Loucy (cell line): ENCODE data around the gene KRTAP1-3.

ENCODE experiments used
- H2AFZ ChIP-seq: fragments of 200-600 bp; sonication (generic); 2 replicates; pipeline ENCODE4 v1.6.0; 2016; ENCODE audit warnings: antibody characterized with exemption, mild to moderate bottlenecking, low read length, moderate library complexity
- H3F3A ChIP-seq: fragments of 200-600 bp; 2 replicates; pipeline ENCODE4 v1.6.0; 2016; ENCODE audit warnings: antibody characterized with exemption, low read depth, mild to moderate bottlenecking
- H3K27me3 ChIP-seq: fragments of 200-600 bp; sonication (generic); 2 replicates; pipeline ENCODE4 v1.6.1; 2014; ENCODE audit warnings: low read length, mild to moderate bottlenecking; ENCODE audit not compliant: insufficient read depth, poor library complexity, severe bottlenecking
- H3K36me3 ChIP-seq: fragments of 200-600 bp; sonication (generic); 2 replicates; pipeline ENCODE4 v1.6.1; 2016; ENCODE audit warnings: low read length; ENCODE audit not compliant: insufficient read depth
- H3K4me1 ChIP-seq: fragments of 200-600 bp; sonication (generic); 2 replicates; pipeline ENCODE4 v1.5.1; 2014; ENCODE audit warnings: low read length, mild to moderate bottlenecking; ENCODE audit not compliant: insufficient read depth, poor library complexity, severe bottlenecking
- H3K4me2 ChIP-seq: fragments of 200-600 bp; sonication (generic); 2 replicates; pipeline ENCODE4 v1.6.0; 2014; ENCODE audit warnings: antibody characterized with exemption, low read length, low read depth, mild to moderate bottlenecking; ENCODE audit not compliant: poor library complexity, severe bottlenecking
- H3K4me3 ChIP-seq: fragments of 200-600 bp; sonication (generic); 2 replicates; pipeline ENCODE4 v1.5.1; 2014; ENCODE audit warnings: low read length, mild to moderate bottlenecking, mixed read lengths; ENCODE audit not compliant: poor library complexity, severe bottlenecking
- H3K79me2 ChIP-seq: fragments of 200-600 bp; sonication (generic); 2 replicates; pipeline ENCODE4 v1.6.1; 2014; ENCODE audit warnings: low read length; ENCODE audit not compliant: insufficient read depth
- H3K9ac ChIP-seq: fragments of 200-600 bp; sonication (generic); 2 replicates; pipeline ENCODE4 v1.6.0; 2014; ENCODE audit warnings: mild to moderate bottlenecking, low read depth, low read length, moderate library complexity; ENCODE audit not compliant: poor library complexity, severe bottlenecking
- H3K9me2 ChIP-seq: fragments of 200-600 bp; sonication (generic); replicated peaks from 2 replicates; pipeline ENCODE4 v1.6.1; 2016; ENCODE audit warnings: low read depth, low read length, mixed read lengths
- H3K9me3 ChIP-seq: fragments of 200-600 bp; sonication (generic); 2 replicates; pipeline ENCODE4 v1.6.1; 2014; ENCODE audit warnings: mild to moderate bottlenecking, antibody characterized with exemption, low read length, low read depth; ENCODE audit not compliant: insufficient read depth
- H4K20me1 ChIP-seq: fragments of 200-600 bp; sonication (generic); 2 replicates; pipeline ENCODE4 v1.6.0; 2014; ENCODE audit warnings: antibody characterized with exemption, low read length, mild to moderate bottlenecking; ENCODE audit not compliant: insufficient read depth, poor library complexity, severe bottlenecking
- CTCF ChIP-seq: fragments of 200-600 bp; sonication (generic); conservative IDR thresholded peaks from 2 replicates; pipeline ENCODE4 v1.5.1; 2014; ENCODE audit warnings: mild to moderate bottlenecking, antibody characterized with exemption, low read length
- EZH2phosphoT487 ChIP-seq: fragments of 200-600 bp; IDR thresholded peaks from 2 replicates; pipeline ENCODE4 v1.6.1; 2018; ENCODE audit warnings: antibody characterized with exemption, mild to moderate bottlenecking, moderate library complexity, borderline replicate concordance

The KRTAP1-3 gene

GRCh38 chr17:41064301-41064700 is 29.6 kb upstream of the KRTAP1-3 start:
- Histone ChIP-seq H3K9me3 (no peaks in the 10 kb centered on the region), H3F3A (no peaks in the 10 kb centered on the region), H3K4me3 (no peak overlapping the region), H3K4me2 (no peak overlapping the region), H3K36me3 (no peaks in the 10 kb centered on the region), H3K27me3 (no peaks in the 10 kb centered on the region), H3K79me2 (no peaks in the 10 kb centered on the region), H3K4me1 (peaks cover 4% of the 10 kb centered on the region), H4K20me1 (no peaks in the 10 kb centered on the region), H3K9ac (no peak overlapping the region), H3K9me2 (no peaks in the 10 kb centered on the region), H2AFZ (no peak overlapping the region)
- TF ChIP-seq CTCF (no peak), EZH2phosphoT487 (no peak)

GRCh38 chr17:41063449-41063848 is 28.8 kb upstream of the KRTAP1-3 start:
- Histone ChIP-seq H4K20me1 (no peaks in the 10 kb centered on the region), H3K36me3 (no peaks in the 10 kb centered on the region), H3K9ac (no peak overlapping the region), H3F3A (no peaks in the 10 kb centered on the region), H3K9me2 (no peaks in the 10 kb centered on the region), H3K4me2 (no peak overlapping the region), H3K27me3 (no peaks in the 10 kb centered on the region), H3K4me3 (no peak overlapping the region), H3K4me1 (no peaks in the 10 kb centered on the region), H3K79me2 (no peaks in the 10 kb centered on the region), H3K9me3 (no peaks in the 10 kb centered on the region), H2AFZ (no peak overlapping the region)
- no peak for TF ChIP-seq EZH2phosphoT487
- TF ChIP-seq CTCF, result no peak

- Histone ChIP-seq H4K20me1 (no peaks in the 10 kb centered on the region), H3K9me3 (no peaks in the 10 kb centered on the region), H3K27me3 (no peaks in the 10 kb centered on the region), H3K9me2 (no peaks in the 10 kb centered on the region), H3K4me1 (no peaks in the 10 kb centered on the region), H3K4me2 (no peak overlapping the region), H2AFZ (no peak overlapping the region), H3K4me3 (no peak overlapping the region), H3K9ac (no peak overlapping the region), H3F3A (no peaks in the 10 kb centered on the region), H3K36me3 (no peaks in the 10 kb centered on the region), H3K79me2 (no peaks in the 10 kb centered on the region)
- TF ChIP-seq EZH2phosphoT487, result no peak
- no peak for TF ChIP-seq CTCF
These were observed 27.3 kb upstream of the KRTAP1-3 start for GRCh38 chr17:41061964-41062363.
